Stimulated activated CD8-positive, alpha-beta memory T cell treated with anti-CD3 and anti-CD28 coated beads, Interleukin-12 subunit alpha, Interleukin-12 subunit beta, amount 100 ng/mL, for 1 hour (primary cell): ENCODE data around the gene RNF150.
"Not testable (repeated sequence)": the region's sequence is repeated elsewhere in the genome, so short reads cannot be mapped to it uniquely, and the experiment has no call there.

Experiments
- DNase-seq: peaks from one replicate; pipeline ENCODE4 v3.0.0-alpha.2; 2020; ENCODE audit warnings: low read depth

The RNF150 gene

GRCh38 chr4:141133146-141133998, at the start of gene RNF150:
TSS of gene RNF150 (minus strand) at chr4:141133469.
- DNase-seq: peak; percentile 1

- no peak for DNase-seq
These were observed 47.9 kb upstream of the RNF150 start for GRCh38 chr4:141180991-141181761.

- DNase-seq: no peak
These were observed 46.5 kb upstream of the RNF150 start for GRCh38 chr4:141179474-141180373.

- no peak for DNase-seq
These were observed 43.9 kb upstream of the RNF150 start for GRCh38 chr4:141177171-141177570.

GRCh38 chr4:141174457-141174856, 41.2 kb upstream of the RNF150 start:
- DNase-seq: no peak

- no peak for DNase-seq
These were observed 37.4 kb upstream of the RNF150 start for GRCh38 chr4:141170671-141171070.

GRCh38 chr4:141169391-141169790, 36.1 kb upstream of the RNF150 start:
- no peak for DNase-seq

- DNase-seq: not testable (repeated sequence)
These were observed 31.7 kb upstream of the RNF150 start for GRCh38 chr4:141165001-141165400.

GRCh38 chr4:141159027-141159426, 25.8 kb upstream of the RNF150 start:
- DNase-seq: no peak

- DNase-seq: no peak
These were observed 24.9 kb upstream of the RNF150 start for GRCh38 chr4:141158219-141158618.

GRCh38 chr4:141155586-141155985, 22.3 kb upstream of the RNF150 start:
- DNase-seq: no peak

- no peak for DNase-seq
These were observed 21.5 kb upstream of the RNF150 start for GRCh38 chr4:141154725-141155124.

GRCh38 chr4:141153751-141154510, 20.7 kb upstream of the RNF150 start:
- no peak for DNase-seq

GRCh38 chr4:141144207-141144606, 10.9 kb upstream of the RNF150 start:
- DNase-seq: no peak

GRCh38 chr4:141142423-141142822, 9.2 kb upstream of the RNF150 start:
- DNase-seq: no peak

GRCh38 chr4:141140391-141141200, 7.3 kb upstream of the RNF150 start:
- no peak for DNase-seq

- no peak for DNase-seq
These were observed 1.0 kb upstream of the RNF150 start for GRCh38 chr4:141133999-141134995.

- DNase-seq: no peak
These were observed 542 bp downstream of the RNF150 start for GRCh38 chr4:141132709-141133145.

GRCh38 chr4:141132072-141132708, 1.1 kb downstream of the RNF150 start:
- DNase-seq: no peak
